Keratinocyte (primary cell): ENCODE data around the gene C3orf33. TPM values are rescaled to one million over a fixed set of nuclear protein-coding genes. Genes with fewer than 3 reads are reported as not detected.
"Not testable (repeated sequence)": the region's sequence is repeated elsewhere in the genome, so short reads cannot be mapped to it uniquely, and the experiment has no call there.

Experiments
- DNase-seq: peaks from one replicate; pipeline ENCODE4 v3.0.0-alpha.2; 2011; ENCODE audit warnings: low read depth, missing footprints, low spot score
- FAIRE-seq: peaks from 2 replicates; lab custom pipeline; 2011; peaks lifted over from hg19 to GRCh38; lab: Jason Lieb, UNC
- H2AFZ ChIP-seq: 2 replicates; pipeline ENCODE4 v1.6.0; 2012; ENCODE audit warnings: low read length, control low read depth, inconsistent platforms; ENCODE audit not compliant: control insufficient read depth
- H3K27ac ChIP-seq: 2 replicates; pipeline ENCODE4 v1.5.1; 2011; ENCODE audit warnings: low read length; ENCODE audit not compliant: control insufficient read depth, insufficient read depth
- H3K27me3 ChIP-seq: 3 replicates; pipeline ENCODE4 v1.6.0; 2011; ENCODE audit warnings: low read length; ENCODE audit not compliant: control insufficient read depth, insufficient read depth; ENCODE audit errors: extremely low read depth
- H3K36me3 ChIP-seq, 2 experiments: 2 replicates in 1 of 2; 3 replicates in 1 of 2; pipeline ENCODE4 v1.5.1; 2011; ENCODE audit warnings: low read length in 2 of 2, mild to moderate bottlenecking in 1 of 2; ENCODE audit not compliant: control insufficient read depth in 2 of 2, insufficient read depth in 2 of 2; ENCODE audit errors: extremely low read depth in 1 of 2
- H3K4me1 ChIP-seq: 3 replicates; pipeline ENCODE4 v1.5.1; 2011; ENCODE audit warnings: low read length; ENCODE audit not compliant: control insufficient read depth, insufficient read depth; ENCODE audit errors: extremely low read depth
- H3K4me2 ChIP-seq: 3 replicates; pipeline ENCODE4 v1.6.0; 2011; ENCODE audit warnings: low read depth, low read length; ENCODE audit not compliant: control insufficient read depth, insufficient read depth; ENCODE audit errors: extremely low read depth
- H3K4me3 ChIP-seq, 3 experiments: fragments of 200-600 bp in 1 of 3; sonication (generic) in 1 of 3; 2 replicates in 2 of 3; 3 replicates in 1 of 3; pipeline ENCODE4 v1.5.1; 2011 to 2016; ENCODE audit warnings: low read length in 3 of 3, mild to moderate bottlenecking in 3 of 3, control low read depth in 2 of 3, inconsistent platforms in 1 of 3, low read depth in 1 of 3, mixed read lengths in 1 of 3, mixed run types in 1 of 3, moderate library complexity in 1 of 3; ENCODE audit not compliant: control insufficient read depth in 2 of 3, insufficient read depth in 2 of 3; ENCODE audit errors: extremely low read depth in 1 of 3
- H3K79me2 ChIP-seq: 2 replicates; pipeline ENCODE4 v1.6.0; 2012; ENCODE audit warnings: low read length; ENCODE audit not compliant: control insufficient read depth, insufficient read depth
- H3K9ac ChIP-seq: 3 replicates; pipeline ENCODE4 v1.6.0; 2011; ENCODE audit warnings: low read length; ENCODE audit not compliant: control insufficient read depth, insufficient read depth; ENCODE audit errors: extremely low read depth
- H3K9me1 ChIP-seq: 3 replicates; pipeline ENCODE4 v1.6.0; 2011; ENCODE audit warnings: low read length; ENCODE audit not compliant: control insufficient read depth, insufficient read depth; ENCODE audit errors: extremely low read depth
- H3K9me3 ChIP-seq: 2 replicates; pipeline ENCODE4 v1.5.1; 2012; ENCODE audit warnings: low read depth, low read length; ENCODE audit not compliant: control insufficient read depth
- H4K20me1 ChIP-seq: 3 replicates; pipeline ENCODE4 v1.6.0; 2011; ENCODE audit warnings: low read length; ENCODE audit not compliant: control insufficient read depth, insufficient read depth; ENCODE audit errors: extremely low read depth
- CTCF ChIP-seq, 3 experiments: IDR thresholded peaks in 1 of 3; conservative IDR thresholded peaks in 1 of 3; optimal IDR thresholded peaks in 1 of 3; 2 replicates in 2 of 3; 3 replicates in 1 of 3; pipeline versions ENCODE3 to v1.5.1; 2011; ENCODE audit warnings: low read length in 3 of 3, mild to moderate bottlenecking in 3 of 3, moderate library complexity in 2 of 3, control low read depth in 1 of 3, inconsistent platforms in 1 of 3; ENCODE audit not compliant: insufficient read depth in 2 of 3; ENCODE audit errors: extremely low read depth in 1 of 3
- EZH2 ChIP-seq: IDR thresholded peaks from one replicate; pipeline ENCODE4 v1.6.1; 2012; ENCODE audit warnings: inconsistent platforms, mild to moderate bottlenecking, low read length, moderate library complexity
- dilution Hi-C: fragments of 300-500 bp; cut with MboI; formaldehyde crosslinking; loops from one replicate; pipeline ENCODE4 v1.7.0; 2020; ENCODE audit warnings: low sequenced_read_pairs; ENCODE audit not compliant: extremely low pct_ligation_motif_present
- polyA plus RNA-seq, 5 experiments: library from polyadenylated mRNA; depleted of rRNA in 3 of 5; stranded (reverse) in 3 of 5; stranded (forward) in 1 of 5; unstranded in 1 of 5; fragments of >200 nt; gene quantifications; 1 replicate in 1 of 5; 2 replicates in 3 of 5; 3 replicates in 1 of 5; pipeline versions ENCODE4 v1.2.1 to v1.2.3, GENCODE V29; 2011 to 2012; ENCODE audit warnings: missing spikeins in 2 of 5, low read depth in 1 of 5, low replicate concordance in 1 of 5

Gene C3orf33
- polyA plus RNA-seq, 1 donor (not counting 4 experiments of a cell fraction or from before 2014, with no cell fraction given): 2.9 TPM

- H2AFZ ChIP-seq: peak overlapping the region; percentile 91
- H3K9me3 ChIP-seq: no peaks in the 10 kb centered on the region
- no peak for FAIRE-seq
- dilution Hi-C loops: no loop called here
- DNase-seq: no peak
- H3K4me1 ChIP-seq: peaks cover 8% of the 10 kb centered on the region
- no peaks in the 10 kb centered on the region for H3K9me1 ChIP-seq
- no peak for TF ChIP-seq EZH2
- TF ChIP-seq CTCF (optimal IDR thresholded peaks at IDR 0.05 in 1 of 3, IDR thresholded peaks at IDR 0.05 in 1 of 3, conservative IDR thresholded peaks at IDR 0.05 in 1 of 3; ENCODE audit: extremely low read depth in 1 of 3, insufficient read depth in 2 of 3, low read length in 3 of 3): peak in 1 of 3 experiments; percentile 6
- H3K79me2 ChIP-seq: peaks cover 54% of the 10 kb centered on the region
- H3K36me3 ChIP-seq: no peaks in the 10 kb centered on the region
- no peaks in the 10 kb centered on the region for H3K27me3 ChIP-seq
- peak overlapping the region; percentile 97 for H3K27ac ChIP-seq
- peaks cover 5% of the 10 kb centered on the region for H4K20me1 ChIP-seq
- peak overlapping the region; percentile 95 for H3K9ac ChIP-seq
- peak overlapping the region; percentile 59 to 99 (median 99) for H3K4me3 ChIP-seq
- peak overlapping the region; percentile 95 for H3K4me2 ChIP-seq
These were observed 47.4 kb upstream of the C3orf33 start for GRCh38 chr3:155853214-155854140.

GRCh38 chr3:155852341-155852740 lies 46.3 kb upstream of the C3orf33 start:
- H3K79me2 ChIP-seq: peaks cover 61% of the 10 kb centered on the region
- peaks cover 5% of the 10 kb centered on the region for H4K20me1 ChIP-seq
- FAIRE-seq: no peak

GRCh38 chr3:155849404-155849803 lies 43.3 kb upstream of the C3orf33 start:
- H3K9ac ChIP-seq, H4K20me1 ChIP-seq, DNase-seq, H3K4me3 ChIP-seq, dilution Hi-C loops, H3K27ac ChIP-seq, H3K9me1 ChIP-seq, H2AFZ ChIP-seq, H3K27me3 ChIP-seq, H3K36me3 ChIP-seq, H3K4me2 ChIP-seq, H3K9me3 ChIP-seq, H3K4me1 ChIP-seq, FAIRE-seq: not testable (repeated sequence)
- peaks cover 85% of the 10 kb centered on the region for H3K79me2 ChIP-seq

More at GRCh38 chr3:155852341-155852740, 46.3 kb upstream of the C3orf33 start:
- peaks cover 8% of the 10 kb centered on the region for H3K4me1 ChIP-seq
- dilution Hi-C loops: no loop called here
- no peak overlapping the region for H2AFZ ChIP-seq
- peak overlapping the region; percentile 97 for H3K27ac ChIP-seq
- DNase-seq: no peak
- H3K9ac ChIP-seq: peak overlapping the region; percentile 95
- H3K9me3 ChIP-seq: no peaks in the 10 kb centered on the region
- H3K9me1 ChIP-seq: no peaks in the 10 kb centered on the region
- no peaks in the 10 kb centered on the region for H3K27me3 ChIP-seq
- no peaks in the 10 kb centered on the region for H3K36me3 ChIP-seq
- peak overlapping the region; percentile 95 for H3K4me2 ChIP-seq
- H3K4me3 ChIP-seq: peak overlapping the region; percentile 59 to 99 (median 99)
- TF ChIP-seq EZH2: no peak
- TF ChIP-seq CTCF (optimal IDR thresholded peaks at IDR 0.05 in 1 of 3, IDR thresholded peaks at IDR 0.05 in 1 of 3, conservative IDR thresholded peaks at IDR 0.05 in 1 of 3; ENCODE audit: extremely low read depth in 1 of 3, insufficient read depth in 2 of 3, low read length in 3 of 3): no peak
